Nephron (organoid): ENCODE data around the gene ANKRD65.
A peak's percentile ranks its signal among the peaks of the same experiment; 100 is the strongest.
"Not testable (repeated sequence)": the region's sequence is repeated elsewhere in the genome, so short reads cannot be mapped to it uniquely, and the experiment has no call there.

ENCODE experiments used
- H3K27ac Mint-ChIP-seq, 3 experiments: 2 replicates each; pipeline ENCODE4 v1.8.0; 2020; ENCODE audit warnings: mixed read lengths in 3 of 3, mild to moderate bottlenecking in 2 of 3, moderate library complexity in 1 of 3
- H3K27me3 Mint-ChIP-seq: 2 replicates; pipeline ENCODE4 v1.8.0; 2021; ENCODE audit warnings: low read depth, mild to moderate bottlenecking, moderate library complexity, mixed read lengths
- H3K36me3 Mint-ChIP-seq: 2 replicates; pipeline ENCODE4 v1.8.0; 2020; ENCODE audit warnings: low read depth, mixed read lengths
- H3K4me1 Mint-ChIP-seq: 2 replicates; pipeline ENCODE4 v1.8.0; 2020; ENCODE audit warnings: mixed read lengths
- H3K4me3 Mint-ChIP-seq, 3 experiments: 2 replicates each; pipeline ENCODE4 v1.8.0; 2020; ENCODE audit warnings: mild to moderate bottlenecking in 3 of 3, mixed read lengths in 3 of 3, moderate library complexity in 2 of 3
- H3K9me3 Mint-ChIP-seq: 2 replicates; pipeline ENCODE4 v1.8.0; 2020; ENCODE audit warnings: mixed read lengths
- CTCF ChIP-seq, 3 experiments: fragments of 200-600 bp; sonication (generic); IDR thresholded peaks; one replicate each; pipeline ENCODE4 v1.5.0; 2021; ENCODE audit warnings: antibody characterized with exemption in 3 of 3; ENCODE audit not compliant: unreplicated experiment in 3 of 3

Gene ANKRD65

GRCh38 chr1:1407636-1408318 lies 13.3 kb downstream of the ANKRD65 start:
- Mint-ChIP-seq H3K9me3 (no peaks in the 10 kb centered on the region), H3K36me3 (peaks cover 30% of the 10 kb centered on the region), H3K27ac (peak overlapping the region; percentile 68 to 95 (median 73)), H3K4me1 (peaks cover 17% of the 10 kb centered on the region), H3K4me3 (peak overlapping the region; percentile 89 to 91 (median 90)), H3K27me3 (no peaks in the 10 kb centered on the region)
- TF ChIP-seq CTCF (IDR thresholded peaks at IDR 0.05; ENCODE audit: unreplicated experiment in 3 of 3) = peak in 2 of 3 experiments; percentile 5 to 15

GRCh38 chr1:1406821-1407635 lies 14.0 kb downstream of the ANKRD65 start, which contains the start of gene MRPL20:
TSS of gene MRPL20 (minus strand) at chr1:1407293. CDS start at chr1:1407217, 76 bp downstream.
- Mint-ChIP-seq H3K27me3 (no peaks in the 10 kb centered on the region), H3K4me1 (peaks cover 16% of the 10 kb centered on the region), H3K27ac (peak within 1 kb of the TSS; percentile 68 to 95 (median 94)), H3K9me3 (no peaks in the 10 kb centered on the region), H3K36me3 (peaks cover 34% of the 10 kb centered on the region), H3K4me3 (peak within 1 kb of the TSS; percentile 96 to 98 (median 97))
- no peak for TF ChIP-seq CTCF (IDR thresholded peaks at IDR 0.05; ENCODE audit: unreplicated experiment in 3 of 3)

GRCh38 chr1:1406101-1406820 lies 14.8 kb downstream of the ANKRD65 start:
- peaks cover 34% of the 10 kb centered on the region for H3K36me3 Mint-ChIP-seq
- H3K27me3 Mint-ChIP-seq = no peaks in the 10 kb centered on the region
- H3K4me3 Mint-ChIP-seq = peak overlapping the region; percentile 96 to 98 (median 97)
- H3K27ac Mint-ChIP-seq = peak overlapping the region; percentile 65 to 95 (median 90)
- no peaks in the 10 kb centered on the region for H3K9me3 Mint-ChIP-seq
- H3K4me1 Mint-ChIP-seq = peaks cover 16% of the 10 kb centered on the region
- TF ChIP-seq CTCF (IDR thresholded peaks at IDR 0.05; ENCODE audit: unreplicated experiment in 3 of 3) = no peak

- peak overlapping the region in 2 of 3 experiments; percentile 40 to 80 for H3K27ac Mint-ChIP-seq
- H3K27me3 Mint-ChIP-seq = no peaks in the 10 kb centered on the region
- H3K36me3 Mint-ChIP-seq = peaks cover 32% of the 10 kb centered on the region
- no peak for TF ChIP-seq CTCF (IDR thresholded peaks at IDR 0.05; ENCODE audit: unreplicated experiment in 3 of 3)
- H3K4me3 Mint-ChIP-seq = peak overlapping the region; percentile 57 to 74 (median 61)
- no peaks in the 10 kb centered on the region for H3K9me3 Mint-ChIP-seq
- H3K4me1 Mint-ChIP-seq = peaks cover 19% of the 10 kb centered on the region
Observed at GRCh38 chr1:1403653-1404052, 17.4 kb downstream of the ANKRD65 start.

- Mint-ChIP-seq H3K4me1 (peaks cover 18% of the 10 kb centered on the region), H3K4me3 (peak overlapping the region in 2 of 3 experiments; percentile 74 to 94), H3K36me3 (peaks cover 36% of the 10 kb centered on the region), H3K27ac (peak overlapping the region in 1 of 3 experiments; percentile 80)
- H3K9me3 Mint-ChIP-seq, H3K27me3 Mint-ChIP-seq: not testable (repeated sequence)
Observed at GRCh38 chr1:1402901-1403392, 18.1 kb downstream of the ANKRD65 start.
